Transverse colon (tissue), 3 donors: ENCODE measurements around the gene RASGRP3.

Source experiments
- CTCF ChIP-seq, 5 experiments: fragments of 200-600 bp in 3 of 5; fragments of 450-650 bp in 2 of 5; sonication (generic) in 3 of 5; IDR thresholded peaks; 1 replicate in 2 of 5; 2 replicates in 3 of 5; pipeline ENCODE4 v1.5.1; 2016 to 2017; ENCODE audit warnings: antibody characterized with exemption in 5 of 5, inconsistent platforms in 3 of 5, mild to moderate bottlenecking in 2 of 5, moderate library complexity in 1 of 5
- POLR2A ChIP-seq: fragments of 450-650 bp; IDR thresholded peaks from one replicate; pipeline ENCODE4 v1.6.1; 2016; ENCODE audit warnings: antibody characterized with exemption, mild to moderate bottlenecking, moderate library complexity

DNA sequence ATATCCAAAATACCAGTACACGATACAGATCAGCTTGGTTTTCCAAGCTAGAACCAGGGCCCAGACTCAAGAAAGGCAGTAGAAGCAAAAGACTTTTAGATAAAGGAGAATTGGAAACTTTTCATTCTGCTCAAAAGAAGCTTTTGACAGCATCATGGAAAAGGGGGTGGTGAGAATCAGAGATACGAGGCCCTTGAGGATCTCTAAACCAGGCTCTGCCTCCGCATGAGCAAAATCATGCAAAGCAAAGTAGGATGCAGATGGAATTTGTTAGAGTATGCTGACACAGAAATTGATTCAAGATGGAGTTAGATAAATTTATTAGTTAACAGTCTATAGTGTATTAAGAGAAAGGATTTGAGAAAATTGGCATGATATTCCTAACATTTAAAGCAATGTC lies 82.9 kb downstream of the RASGRP3 start:
- TF ChIP-seq CTCF (IDR thresholded peaks at IDR 0.05) (no peak), POLR2A (no peak)
